Spleen (tissue), 11 donors: ENCODE data around the gene TNS1. TPM values are rescaled to one million over a fixed set of nuclear protein-coding genes. Genes with fewer than 3 reads are reported as not detected.

Experiments used
- DNase-seq: peaks from one replicate; pipeline ENCODE4 v3.0.0-alpha.2; 2020
- H3K27ac ChIP-seq, 8 donors: fragments of 200-600 bp; sonication (generic) in 7 of 8; 1 replicate in 4 of 8; 2 replicates in 4 of 8; pipeline versions ENCODE4 v1.5.0 to v1.8.0; 2016 to 2021; ENCODE audit warnings: inconsistent platforms in 4 of 8, mild to moderate bottlenecking in 4 of 8, moderate library complexity in 1 of 8
- H3K27me3 ChIP-seq, 7 donors: fragments of 200-600 bp; sonication (generic) in 6 of 7; replicated peaks in 1 of 7; 1 replicate in 4 of 7; 2 replicates in 3 of 7; pipeline versions ENCODE4 v1.5.0 to v1.8.0; 2016 to 2021; ENCODE audit warnings: inconsistent platforms in 3 of 7, mild to moderate bottlenecking in 1 of 7
- H3K36me3 ChIP-seq, 6 donors: fragments of 200-600 bp; sonication (generic) in 5 of 6; 1 replicate in 4 of 6; 2 replicates in 2 of 6; pipeline versions ENCODE4 v1.5.0 to v1.8.0; 2016 to 2021; ENCODE audit warnings: inconsistent platforms in 2 of 6
- H3K4me1 ChIP-seq, 6 donors: fragments of 200-600 bp; sonication (generic) in 5 of 6; 1 replicate in 3 of 6; 2 replicates in 3 of 6; pipeline versions ENCODE4 v1.5.0 to v1.8.0; 2016 to 2021; ENCODE audit warnings: inconsistent platforms in 3 of 6
- H3K4me3 ChIP-seq, 8 donors: fragments of 200-600 bp; sonication (generic) in 7 of 8; 1 replicate in 4 of 8; 2 replicates in 4 of 8; pipeline versions ENCODE4 v1.5.0 to v1.8.0; 2016 to 2021; ENCODE audit warnings: inconsistent platforms in 4 of 8, mild to moderate bottlenecking in 4 of 8, moderate library complexity in 2 of 8
- H3K9me3 ChIP-seq, 8 donors: fragments of 200-600 bp; sonication (generic) in 7 of 8; 1 replicate in 4 of 8; 2 replicates in 4 of 8; pipeline versions ENCODE4 v1.5.0 to v1.8.0; 2016 to 2021; ENCODE audit warnings: inconsistent platforms in 4 of 8
- POLR2A ChIP-seq, 3 donors: fragments of 450-650 bp; IDR thresholded peaks; one replicate each; pipeline ENCODE4 v1.5.1; 2017; ENCODE audit warnings: antibody characterized with exemption in 3 of 3, mild to moderate bottlenecking in 1 of 3
- POLR2AphosphoS5 ChIP-seq, 3 donors: sonication (generic); formaldehyde crosslinking; IDR thresholded peaks; one replicate each; pipeline ENCODE4 v1.5.1; 2017; ENCODE audit warnings: antibody characterized with exemption in 3 of 3
- WGBS, 5 donors: extraction: QIAGEN DNeasy Blood & Tissue Kit in 3 of 5; methylation state at CpG; one replicate each; pipeline versions ENCODE4 v1.1.5 to v1.1.7; 2013 to 2018; 5-methylcytosine and 5-hydroxymethylcytosine counted together
- intact Hi-C: fragments of 100-400 bp; cut with DNase I; formaldehyde crosslinking; loops from one replicate; pipeline ENCODE4 v1.15.0; 2023; ENCODE audit warnings: low total_unique reads
- polyA plus RNA-seq, 3 donors: library from polyadenylated mRNA; stranded (reverse); fragments of 200-250 nt; gene quantifications; one replicate each; pipeline ENCODE4 v1.2.1, GENCODE V29; 2013
- total RNA-seq, 7 donors: library from RNA; depleted of rRNA in 3 of 7; stranded (reverse); fragments of >200 nt in 3 of 7; fragmentation: NEBNext Ultra II Directional in 4 of 7; extraction: Animal tissue kit (Norgen Biotek cat#: 25700) in 4 of 7; gene quantifications; one replicate each; pipeline versions ENCODE4 v1.1.0 to v1.2.1, GENCODE V29; 2016 to 2021
- TF ChIP-seq, protein P1 (sequence below), 11 experiments: fragments of 200-600 bp in 7 of 11; fragments of 450-650 bp in 4 of 11; sonication (generic) in 4 of 11; IDR thresholded peaks in 8 of 11; conservative IDR thresholded peaks in 3 of 11; 1 replicate in 7 of 11; 2 replicates in 4 of 11; pipeline versions ENCODE4 v1.4.0 to v1.8.0; 2016 to 2021; ENCODE audit warnings: antibody characterized with exemption in 11 of 11, inconsistent platforms in 4 of 11, mild to moderate bottlenecking in 1 of 11
- donor health status: healthy with polysubstance abuse.
- donor health status: DM: no; HTN: no; CAD: no; lungs with moderate emphysema.
- donor health status: DM: no; HTN: no; CAD: no.
- donor health status: Bipolar disorder and iron deficiency.
- donor health status: healthy.
- donor health status: DM: no; HTN: no; CAD: no.
- donor health status: DM: yes; HTN: yes; CAD: no.

Gene TNS1
- total and polyA plus RNA-seq, 10 donors: 6.9 to 580 (median 246) TPM

DNA sequence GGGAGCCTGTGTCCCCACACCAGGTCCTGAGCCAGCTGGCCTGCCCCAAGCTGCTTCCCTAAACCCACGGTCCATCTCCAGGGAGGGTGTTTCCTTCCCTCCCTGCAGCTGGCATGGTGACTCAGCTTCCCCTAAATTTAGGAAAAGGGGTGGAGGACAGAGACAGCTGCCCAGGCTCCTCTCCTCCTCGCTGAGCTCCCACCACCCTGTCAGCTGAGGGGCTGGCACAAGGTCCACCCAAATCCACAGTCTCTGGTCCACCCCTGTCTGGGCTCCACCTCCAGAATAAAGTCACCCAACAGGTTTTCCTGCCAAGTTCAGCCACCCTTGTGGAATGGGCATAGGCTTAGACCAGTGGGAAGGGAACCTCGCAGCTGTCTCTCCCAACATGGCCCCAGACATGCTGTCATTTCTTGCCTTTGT, 156.5 kb downstream of the TNS1 start:
- Histone ChIP-seq H3K27me3 (no peaks in the 10 kb centered on the region), H3K27ac (peak overlapping the region in 4 of 8 donors; percentile 27 to 54 (median 40)), H3K4me1 (peaks cover 0 to 96% (median 37%) of the 10 kb centered on the region in 6 donors), H3K9me3 (peaks cover 0 to 19% (median 12%) of the 10 kb centered on the region in 8 donors), H3K4me3 (no peak overlapping the region), H3K36me3 (peaks cover 0 to 64% (median 26%) of the 10 kb centered on the region in 6 donors)
- WGBS, 5 donors: 55 to 88% (median 65%) methylated on average over 2 to 3 of the region's 3 CpGs
- intact Hi-C loops: no loop called here
- peak in 2 of 3 donors; percentile 12 to 41 for TF ChIP-seq POLR2AphosphoS5 (IDR thresholded peaks at IDR 0.05)
- TF ChIP-seq, protein P1, sequence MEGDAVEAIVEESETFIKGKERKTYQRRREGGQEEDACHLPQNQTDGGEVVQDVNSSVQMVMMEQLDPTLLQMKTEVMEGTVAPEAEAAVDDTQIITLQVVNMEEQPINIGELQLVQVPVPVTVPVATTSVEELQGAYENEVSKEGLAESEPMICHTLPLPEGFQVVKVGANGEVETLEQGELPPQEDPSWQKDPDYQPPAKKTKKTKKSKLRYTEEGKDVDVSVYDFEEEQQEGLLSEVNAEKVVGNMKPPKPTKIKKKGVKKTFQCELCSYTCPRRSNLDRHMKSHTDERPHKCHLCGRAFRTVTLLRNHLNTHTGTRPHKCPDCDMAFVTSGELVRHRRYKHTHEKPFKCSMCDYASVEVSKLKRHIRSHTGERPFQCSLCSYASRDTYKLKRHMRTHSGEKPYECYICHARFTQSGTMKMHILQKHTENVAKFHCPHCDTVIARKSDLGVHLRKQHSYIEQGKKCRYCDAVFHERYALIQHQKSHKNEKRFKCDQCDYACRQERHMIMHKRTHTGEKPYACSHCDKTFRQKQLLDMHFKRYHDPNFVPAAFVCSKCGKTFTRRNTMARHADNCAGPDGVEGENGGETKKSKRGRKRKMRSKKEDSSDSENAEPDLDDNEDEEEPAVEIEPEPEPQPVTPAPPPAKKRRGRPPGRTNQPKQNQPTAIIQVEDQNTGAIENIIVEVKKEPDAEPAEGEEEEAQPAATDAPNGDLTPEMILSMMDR (IDR thresholded peaks at IDR 0.05 in 8 of 11, conservative IDR thresholded peaks at IDR 0.05 in 3 of 11): no peak
- DNase-seq: no peak

DNA sequence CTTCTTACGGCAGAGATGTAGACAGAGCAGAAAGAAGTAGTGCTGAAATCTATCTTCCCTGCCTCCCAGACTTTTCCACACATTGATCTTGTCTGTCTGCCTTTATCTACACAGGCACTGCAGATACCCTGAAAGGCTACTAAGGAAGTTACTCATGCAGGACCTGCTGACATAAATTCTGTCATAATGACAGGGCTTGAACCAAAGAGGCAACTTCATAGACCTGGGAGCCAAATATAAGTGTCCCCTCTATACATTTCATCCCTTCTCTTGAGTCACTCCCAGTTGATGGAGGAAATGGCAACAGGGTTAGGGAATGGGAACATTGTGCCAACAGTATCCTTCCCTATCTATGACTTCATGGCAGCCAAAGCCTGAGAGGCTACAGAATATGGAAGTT, 157.5 kb downstream of the TNS1 start:
- Histone ChIP-seq H3K4me1 (peaks cover 0 to 96% (median 33%) of the 10 kb centered on the region in 6 donors), H3K27me3 (no peaks in the 10 kb centered on the region), H3K4me3 (no peak overlapping the region), H3K9me3 (peaks cover 0 to 19% (median 12%) of the 10 kb centered on the region in 8 donors), H3K36me3 (peaks cover 0 to 73% (median 26%) of the 10 kb centered on the region in 6 donors), H3K27ac (no peak overlapping the region)
- TF ChIP-seq, protein P1 (IDR thresholded peaks at IDR 0.05 in 8 of 11, conservative IDR thresholded peaks at IDR 0.05 in 3 of 11): no peak
- TF ChIP-seq POLR2A (IDR thresholded peaks at IDR 0.05) (no peak), POLR2AphosphoS5 (IDR thresholded peaks at IDR 0.05) (no peak)
- WGBS, 5 donors: 88 to 97% (median 93%) methylated on average over 1 of the region's 1 CpG
- no peak for DNase-seq
- intact Hi-C loops: no loop called here

DNA sequence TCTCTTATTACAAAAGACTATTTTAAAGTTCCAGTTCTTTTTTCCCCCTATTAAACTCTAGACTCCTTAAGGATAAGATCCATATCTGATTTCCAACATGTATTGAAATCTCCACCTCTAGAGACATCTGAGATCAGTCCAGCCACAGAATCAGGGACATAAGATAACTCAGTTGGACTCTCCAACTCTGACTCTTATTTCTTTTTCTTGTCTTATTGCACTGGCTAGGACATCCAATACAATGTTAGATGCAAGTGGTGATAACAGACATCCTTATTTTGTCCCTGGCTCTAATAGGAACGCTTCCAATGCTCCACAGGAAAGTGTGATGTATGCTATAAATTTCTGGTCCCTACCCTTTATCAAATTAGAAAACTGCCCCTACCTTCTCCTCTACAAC, 158.1 kb downstream of the TNS1 start:
- Histone ChIP-seq H3K4me3 (no peak overlapping the region), H3K9me3 (peaks cover 0 to 19% (median 12%) of the 10 kb centered on the region in 8 donors), H3K4me1 (peaks cover 0 to 96% (median 31%) of the 10 kb centered on the region in 6 donors), H3K36me3 (peaks cover 0 to 79% (median 26%) of the 10 kb centered on the region in 6 donors), H3K27ac (no peak overlapping the region), H3K27me3 (no peaks in the 10 kb centered on the region)
- TF ChIP-seq POLR2A (IDR thresholded peaks at IDR 0.05) (no peak), POLR2AphosphoS5 (IDR thresholded peaks at IDR 0.05) (no peak)
- TF ChIP-seq, protein P1 (IDR thresholded peaks at IDR 0.05 in 8 of 11, conservative IDR thresholded peaks at IDR 0.05 in 3 of 11): no peak
- no peak for DNase-seq
- intact Hi-C loops: no loop called here
- 66 to 89% (median 80%) methylated on average over 1 of the region's 1 CpG for WGBS, 5 donors

DNA sequence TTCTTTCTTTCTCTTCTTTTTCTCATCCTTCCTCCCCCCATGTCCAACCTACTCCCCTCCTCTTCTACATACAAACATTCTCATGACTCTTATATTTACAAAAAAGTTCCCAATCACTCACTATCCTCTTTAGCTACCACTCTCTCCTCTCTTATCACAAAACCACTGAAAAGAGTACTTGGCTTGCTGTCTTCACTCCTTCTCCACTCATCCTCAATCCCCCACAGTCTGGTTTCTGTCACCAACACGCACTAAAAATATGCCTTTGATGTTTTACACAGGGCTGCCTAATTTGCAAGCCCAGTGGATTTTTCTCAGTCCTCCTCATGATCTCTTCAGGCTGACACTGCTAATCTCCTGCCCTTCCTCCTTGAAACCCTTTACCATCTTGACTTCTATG, 159.5 kb downstream of the TNS1 start:
- Histone ChIP-seq H3K9me3 (peaks cover 0 to 19% (median 12%) of the 10 kb centered on the region in 8 donors), H3K36me3 (peaks cover 0 to 83% (median 22%) of the 10 kb centered on the region in 6 donors), H3K4me3 (no peak overlapping the region), H3K27ac (peak overlapping the region in 2 of 8 donors; percentile 31 to 63), H3K27me3 (no peaks in the 10 kb centered on the region), H3K4me1 (peaks cover 0 to 96% (median 26%) of the 10 kb centered on the region in 6 donors)
- intact Hi-C loops: no loop called here
- WGBS, 5 donors: 50 to 88% (median 68%) methylated on average over 1 of the region's 1 CpG
- TF ChIP-seq POLR2AphosphoS5 (IDR thresholded peaks at IDR 0.05): no peak
- no peak for TF ChIP-seq POLR2A (IDR thresholded peaks at IDR 0.05)
- TF ChIP-seq, protein P1 (IDR thresholded peaks at IDR 0.05 in 8 of 11, conservative IDR thresholded peaks at IDR 0.05 in 3 of 11): no peak
- no peak for DNase-seq
